GM12878 (cell line): ENCODE results near the gene KNTC1. TPM values are rescaled to one million over a fixed set of nuclear protein-coding genes. Genes with fewer than 3 reads are reported as not detected.

ENCODE experiments used
- ATAC-seq: fragments of 200-7000 bp; cut with Tn5 transposase; 3 replicates; pipeline ENCODE4 v1.9.1; 2020; ENCODE audit warnings: mild to moderate bottlenecking, moderate library complexity
- BruUV-seq: library from RNA; stranded (reverse); fragments of 400-500 nt; replicated peaks from 2 replicates; lab custom pipeline; 2021; lab: Mats Ljungman, UMichigan
- CTCF ChIA-PET: fragments of 300-600 bp; sonication (Branson Sonifier 250); formaldehyde crosslinking; extraction: SDS; loops from one replicate; lab custom pipeline; 2021; ENCODE audit warnings: inconsistent platforms; lab: Yijun Ruan, JAX
- POLR2A ChIA-PET: fragments of 350-600 bp; formaldehyde crosslinking; extraction: SDS; loops from one replicate; lab custom pipeline; 2021; ENCODE audit warnings: inconsistent platforms; lab: Charles Lee
- RAD21 ChIA-PET: fragments of 300-600 bp; sonication (Branson Sonifier 250); formaldehyde crosslinking; loops from one replicate; lab custom pipeline; 2023; ENCODE audit warnings: antibody characterized with exemption; ENCODE audit not compliant: unreplicated experiment; lab: Charles Lee
- SMC1A ChIA-PET: fragments of 300-600 bp; sonication (Branson Sonifier 250); formaldehyde crosslinking; loops from one replicate; lab custom pipeline; 2023; ENCODE audit not compliant: unreplicated experiment, uncharacterized antibody; lab: Charles Lee
- DNase-seq: peaks from one replicate; pipeline ENCODE4 v3.0.0-alpha.2; 2011; ENCODE audit warnings: low read depth, low spot score
- FAIRE-seq: peaks from 3 replicates; lab custom pipeline; 2011; peaks lifted over from hg19 to GRCh38; lab: Jason Lieb, UNC
- H2AFZ ChIP-seq: 2 replicates; pipeline ENCODE4 v1.6.0; 2011; ENCODE audit warnings: low read depth, low read length, control low read depth; ENCODE audit not compliant: control insufficient read depth
- H3K27ac ChIP-seq: 2 replicates; pipeline ENCODE4 v1.5.1; 2011; ENCODE audit warnings: control low read depth; ENCODE audit not compliant: control insufficient read depth, insufficient read depth
- H3K27me3 ChIP-seq, 2 experiments: replicated peaks in 1 of 2; 2 replicates each; pipeline versions ENCODE4 v1.6.0 to v1.6.1; 2011; ENCODE audit warnings: low read length in 1 of 2; ENCODE audit not compliant: control insufficient read depth in 2 of 2, insufficient read depth in 2 of 2
- H3K36me3 ChIP-seq, 2 experiments: 2 replicates each; pipeline ENCODE4 v1.5.1; 2011; ENCODE audit warnings: low read length in 1 of 2; ENCODE audit not compliant: control insufficient read depth in 2 of 2, insufficient read depth in 2 of 2
- H3K4me1 ChIP-seq: 2 replicates; pipeline ENCODE4 v1.6.1; 2011; ENCODE audit warnings: mild to moderate bottlenecking, low read length, moderate library complexity, mixed read lengths; ENCODE audit not compliant: control insufficient read depth, insufficient read depth
- H3K4me2 ChIP-seq: 2 replicates; pipeline ENCODE4 v1.6.0; 2011; ENCODE audit warnings: control low read depth; ENCODE audit not compliant: control insufficient read depth, insufficient read depth
- H3K4me3 ChIP-seq: fragments of 200-600 bp; sonication (generic); 2 replicates; pipeline ENCODE4 v1.5.1; 2016
- H3K79me2 ChIP-seq: 2 replicates; pipeline ENCODE4 v1.6.0; 2011; ENCODE audit warnings: low read length; ENCODE audit not compliant: control insufficient read depth, insufficient read depth
- H3K9ac ChIP-seq: 2 replicates; pipeline ENCODE4 v1.8.0; 2011; ENCODE audit warnings: low read length, control low read depth, mixed read lengths; ENCODE audit not compliant: control insufficient read depth, insufficient read depth
- H3K9me3 ChIP-seq: replicated peaks from 3 replicates; pipeline ENCODE4 v1.5.1; 2011; ENCODE audit warnings: mild to moderate bottlenecking, low read length; ENCODE audit not compliant: control insufficient read depth, insufficient read depth
- H4K20me1 ChIP-seq: 2 replicates; pipeline ENCODE4 v1.6.0; 2011; ENCODE audit not compliant: control insufficient read depth, insufficient read depth
- ASH2L ChIP-seq: fragments of 300-600, 200-600 bp; sonication (generic); IDR thresholded peaks from 2 replicates; pipeline ENCODE4 v1.6.1; 2017; ENCODE audit warnings: low read depth, mild to moderate bottlenecking, borderline replicate concordance
- HCFC1 ChIP-seq: fragments of 150-350 bp; IDR thresholded peaks from 2 replicates; pipeline ENCODE4 v1.6.1; 2014; ENCODE audit warnings: low read length
- NFIC ChIP-seq: IDR thresholded peaks from 2 replicates; pipeline ENCODE4 v1.6.1; 2012; ENCODE audit warnings: low read depth, mild to moderate bottlenecking, inconsistent platforms, low read length, moderate library complexity
- NFXL1 ChIP-seq: fragments of 450-650 bp; IDR thresholded peaks from 2 replicates; pipeline ENCODE4 v1.6.1; 2017; ENCODE audit warnings: antibody characterized with exemption, mild to moderate bottlenecking, borderline replicate concordance
- NFYB ChIP-seq: IDR thresholded peaks from 2 replicates; pipeline ENCODE4 v1.6.1; 2011; ENCODE audit warnings: low read depth, mild to moderate bottlenecking, low read length, improper control_type of control experiment, moderate library complexity; ENCODE audit not compliant: insufficient read depth
- NR2C2 ChIP-seq: IDR thresholded peaks from 2 replicates; pipeline ENCODE4 v1.6.1; 2011; ENCODE audit warnings: borderline replicate concordance, low read depth; ENCODE audit not compliant: control insufficient read depth, insufficient read length
- SIN3A ChIP-seq: IDR thresholded peaks from 2 replicates; pipeline ENCODE4 v1.6.1; 2012; ENCODE audit warnings: low read depth, low read length, improper control_type of control experiment
- SPI1 ChIP-seq: IDR thresholded peaks from 2 replicates; pipeline ENCODE4 v1.6.1; 2011; ENCODE audit warnings: low read depth, mild to moderate bottlenecking, low read length, moderate library complexity, borderline replicate concordance; ENCODE audit not compliant: insufficient read depth
- SREBF1 ChIP-seq: IDR thresholded peaks from 2 replicates; pipeline ENCODE4 v1.6.1; 2012; ENCODE audit warnings: mild to moderate bottlenecking, low read length
- TCF7 ChIP-seq: IDR thresholded peaks from 2 replicates; pipeline ENCODE4 v1.6.1; 2014; ENCODE audit warnings: antibody characterized with exemption, borderline replicate concordance
- YBX1 ChIP-seq: fragments of 450-650 bp; IDR thresholded peaks from 2 replicates; pipeline ENCODE4 v1.6.1; 2016; ENCODE audit warnings: antibody characterized with exemption
- YY1 ChIP-seq: IDR thresholded peaks from 2 replicates; pipeline ENCODE4 v1.6.1; 2011; ENCODE audit warnings: low read depth, mild to moderate bottlenecking, low read length
- WGBS: methylation state at CpG from one replicate; pipeline ENCODE4 v1.1.6; 2016; ENCODE audit warnings: low lambda C conversion rate; ENCODE audit not compliant: insufficient replicate concordance, insufficient coverage; ENCODE audit errors: missing lambda C conversion rate; 5-methylcytosine and 5-hydroxymethylcytosine counted together
- in situ Hi-C: fragments of 300-500 bp; cut with MboI; formaldehyde crosslinking; loops from 9 replicates; pipeline ENCODE4 v1.14.3; 2018; ENCODE audit warnings: mixed read lengths
- intact Hi-C: fragments of 100-400 bp; cut with micrococcal nuclease; formaldehyde crosslinking; loops from one replicate; pipeline ENCODE4 v1.14.2; 2022; ENCODE audit not compliant: unreplicated experiment
- polyA plus RNA-seq, 11 experiments: library from polyadenylated mRNA; depleted of rRNA in 4 of 11; unstranded in 6 of 11; stranded (reverse) in 5 of 11; fragments of >200 nt; fragmentation: Nextera tagmentation in 4 of 11; fragmentation: Illumina TruSeq in 1 of 11; extraction: Ambion mirVana in 4 of 11; extraction: Trizol in 1 of 11; gene quantifications; 1 replicate in 1 of 11; 2 replicates in 10 of 11; pipeline versions ENCODE4 v1.2.1 to v1.2.3, GENCODE V29; 2011 to 2016; ENCODE audit warnings: inconsistent platforms in 2 of 11, missing spikeins in 2 of 11, low read depth in 1 of 11
- total RNA-seq, 4 experiments: library from RNA; depleted of rRNA in 3 of 4; stranded (reverse); fragments of >200 nt in 3 of 4; fragmentation: Illumina TruSeq in 1 of 4; extraction: Trizol in 1 of 4; gene quantifications; 2 replicates each; pipeline versions ENCODE4 v1.2.1 to v1.2.3, GENCODE V29; 2013 to 2021
- TF ChIP-seq, protein P1 (sequence below): fragments of 450-650 bp; IDR thresholded peaks from 2 replicates; pipeline ENCODE4 v1.6.1; 2016; ENCODE audit warnings: mild to moderate bottlenecking
- TF ChIP-seq, protein P2 (sequence below): fragments of 450-650 bp; IDR thresholded peaks from 2 replicates; pipeline ENCODE4 v1.6.1; 2016; ENCODE audit warnings: mild to moderate bottlenecking, moderate library complexity, borderline replicate concordance
- TF ChIP-seq, protein P3 (sequence below): fragments of 450-650 bp; formaldehyde crosslinking; IDR thresholded peaks from 2 replicates; pipeline ENCODE4 v1.4.0; 2022; ENCODE audit warnings: mild to moderate bottlenecking, moderate library complexity

KNTC1 gene
- total and polyA plus RNA-seq, 10 of the 15 experiments (the other 5 are each of a cell fraction or from before 2014, with no cell fraction given) = 37.2 to 118 (median 76.3) TPM

DNA sequence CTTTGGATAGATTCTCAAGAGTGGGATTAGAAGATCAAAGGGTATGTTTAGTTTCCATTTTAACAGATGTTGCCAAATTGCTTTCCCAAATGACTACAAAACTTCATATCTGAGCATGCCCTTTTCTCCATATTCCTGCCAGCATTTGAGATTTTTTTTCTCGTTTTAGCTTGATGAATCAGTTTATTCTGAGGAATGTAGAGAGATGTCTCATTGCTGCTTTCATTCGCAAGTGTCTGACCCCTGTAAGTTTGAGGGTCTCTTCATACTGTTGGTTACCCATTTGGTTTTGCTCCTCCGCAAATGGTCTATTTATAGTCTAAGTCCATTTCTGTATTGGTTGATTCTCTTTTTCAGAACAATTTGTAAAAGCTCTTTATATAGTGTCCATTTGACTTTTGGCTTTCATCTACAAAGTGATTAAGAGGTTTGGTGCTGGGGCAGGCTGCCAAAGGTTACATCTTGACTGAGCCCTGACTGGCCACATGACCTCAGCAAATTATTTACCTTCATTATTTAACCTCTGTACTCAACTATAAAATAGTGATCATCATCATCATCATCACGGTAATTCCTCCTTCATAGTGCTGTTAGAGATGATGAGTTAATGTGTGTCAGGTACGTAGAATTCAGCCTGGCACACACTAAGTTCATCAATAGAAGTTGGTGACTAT lies 142.5 kb downstream of the KNTC1 start:
- 45% methylated on average over 5 of the region's 5 CpGs for WGBS
- H3K4me1 ChIP-seq = no peaks in the 10 kb centered on the region
- H3K9ac ChIP-seq = no peak overlapping the region
- H3K9me3 ChIP-seq = no peaks in the 10 kb centered on the region
- TF ChIP-seq, protein P1, sequence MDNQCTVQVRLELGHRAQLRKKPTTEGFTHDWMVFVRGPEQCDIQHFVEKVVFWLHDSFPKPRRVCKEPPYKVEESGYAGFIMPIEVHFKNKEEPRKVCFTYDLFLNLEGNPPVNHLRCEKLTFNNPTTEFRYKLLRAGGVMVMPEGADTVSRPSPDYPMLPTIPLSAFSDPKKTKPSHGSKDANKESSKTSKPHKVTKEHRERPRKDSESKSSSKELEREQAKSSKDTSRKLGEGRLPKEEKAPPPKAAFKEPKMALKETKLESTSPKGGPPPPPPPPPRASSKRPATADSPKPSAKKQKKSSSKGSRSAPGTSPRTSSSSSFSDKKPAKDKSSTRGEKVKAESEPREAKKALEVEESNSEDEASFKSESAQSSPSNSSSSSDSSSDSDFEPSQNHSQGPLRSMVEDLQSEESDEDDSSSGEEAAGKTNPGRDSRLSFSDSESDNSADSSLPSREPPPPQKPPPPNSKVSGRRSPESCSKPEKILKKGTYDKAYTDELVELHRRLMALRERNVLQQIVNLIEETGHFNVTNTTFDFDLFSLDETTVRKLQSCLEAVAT = no peak
- TF ChIP-seq, protein P2, sequence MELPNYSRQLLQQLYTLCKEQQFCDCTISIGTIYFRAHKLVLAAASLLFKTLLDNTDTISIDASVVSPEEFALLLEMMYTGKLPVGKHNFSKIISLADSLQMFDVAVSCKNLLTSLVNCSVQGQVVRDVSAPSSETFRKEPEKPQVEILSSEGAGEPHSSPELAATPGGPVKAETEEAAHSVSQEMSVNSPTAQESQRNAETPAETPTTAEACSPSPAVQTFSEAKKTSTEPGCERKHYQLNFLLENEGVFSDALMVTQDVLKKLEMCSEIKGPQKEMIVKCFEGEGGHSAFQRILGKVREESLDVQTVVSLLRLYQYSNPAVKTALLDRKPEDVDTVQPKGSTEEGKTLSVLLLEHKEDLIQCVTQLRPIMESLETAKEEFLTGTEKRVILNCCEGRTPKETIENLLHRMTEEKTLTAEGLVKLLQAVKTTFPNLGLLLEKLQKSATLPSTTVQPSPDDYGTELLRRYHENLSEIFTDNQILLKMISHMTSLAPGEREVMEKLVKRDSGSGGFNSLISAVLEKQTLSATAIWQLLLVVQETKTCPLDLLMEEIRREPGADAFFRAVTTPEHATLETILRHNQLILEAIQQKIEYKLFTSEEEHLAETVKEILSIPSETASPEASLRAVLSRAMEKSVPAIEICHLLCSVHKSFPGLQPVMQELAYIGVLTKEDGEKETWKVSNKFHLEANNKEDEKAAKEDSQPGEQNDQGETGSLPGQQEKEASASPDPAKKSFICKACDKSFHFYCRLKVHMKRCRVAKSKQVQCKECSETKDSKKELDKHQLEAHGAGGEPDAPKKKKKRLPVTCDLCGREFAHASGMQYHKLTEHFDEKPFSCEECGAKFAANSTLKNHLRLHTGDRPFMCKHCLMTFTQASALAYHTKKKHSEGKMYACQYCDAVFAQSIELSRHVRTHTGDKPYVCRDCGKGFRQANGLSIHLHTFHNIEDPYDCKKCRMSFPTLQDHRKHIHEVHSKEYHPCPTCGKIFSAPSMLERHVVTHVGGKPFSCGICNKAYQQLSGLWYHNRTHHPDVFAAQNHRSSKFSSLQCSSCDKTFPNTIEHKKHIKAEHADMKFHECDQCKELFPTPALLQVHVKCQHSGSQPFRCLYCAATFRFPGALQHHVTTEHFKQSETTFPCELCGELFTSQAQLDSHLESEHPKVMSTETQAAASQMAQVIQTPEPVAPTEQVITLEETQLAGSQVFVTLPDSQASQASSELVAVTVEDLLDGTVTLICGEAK = no peak
- TF ChIP-seq, protein P3, sequence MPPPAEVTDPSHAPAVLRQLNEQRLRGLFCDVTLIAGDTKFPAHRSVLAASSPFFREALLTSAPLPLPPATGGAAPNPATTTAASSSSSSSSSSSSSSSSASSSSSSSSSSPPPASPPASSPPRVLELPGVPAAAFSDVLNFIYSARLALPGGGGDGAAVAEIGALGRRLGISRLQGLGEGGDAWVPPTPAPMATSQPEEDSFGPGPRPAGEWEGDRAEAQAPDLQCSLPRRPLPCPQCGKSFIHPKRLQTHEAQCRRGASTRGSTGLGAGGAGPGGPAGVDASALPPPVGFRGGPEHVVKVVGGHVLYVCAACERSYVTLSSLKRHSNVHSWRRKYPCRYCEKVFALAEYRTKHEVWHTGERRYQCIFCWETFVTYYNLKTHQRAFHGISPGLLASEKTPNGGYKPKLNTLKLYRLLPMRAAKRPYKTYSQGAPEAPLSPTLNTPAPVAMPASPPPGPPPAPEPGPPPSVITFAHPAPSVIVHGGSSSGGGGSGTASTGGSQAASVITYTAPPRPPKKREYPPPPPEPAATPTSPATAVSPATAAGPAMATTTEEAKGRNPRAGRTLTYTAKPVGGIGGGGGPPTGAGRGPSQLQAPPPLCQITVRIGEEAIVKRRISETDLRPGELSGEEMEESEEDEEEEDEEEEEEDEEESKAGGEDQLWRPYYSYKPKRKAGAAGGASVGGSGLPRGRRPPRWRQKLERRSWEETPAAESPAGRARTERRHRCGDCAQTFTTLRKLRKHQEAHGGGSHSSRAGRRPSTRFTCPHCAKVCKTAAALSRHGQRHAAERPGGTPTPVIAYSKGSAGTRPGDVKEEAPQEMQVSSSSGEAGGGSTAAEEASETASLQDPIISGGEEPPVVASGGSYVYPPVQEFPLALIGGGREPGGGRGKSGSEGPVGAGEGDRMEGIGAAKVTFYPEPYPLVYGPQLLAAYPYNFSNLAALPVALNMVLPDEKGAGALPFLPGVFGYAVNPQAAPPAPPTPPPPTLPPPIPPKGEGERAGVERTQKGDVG (CRISPR knock-in tag) = no peak
- TF ChIP-seq HCFC1 (no peak), SREBF1 (no peak), TCF7 (no peak), ASH2L (no peak), YBX1 (no peak), NR2C2 (no peak), NFIC (no peak), NFYB (no peak), SPI1 (no peak), YY1 (no peak), SIN3A (no peak), NFXL1 (no peak)
- H3K36me3 ChIP-seq = no peaks in the 10 kb centered on the region
- ATAC-seq (no peak), FAIRE-seq (no peak), DNase-seq (no peak)
- no peaks in the 10 kb centered on the region for H3K79me2 ChIP-seq
- no peak overlapping the region for H3K4me2 ChIP-seq
- no peak overlapping the region for H3K4me3 ChIP-seq
- H3K27me3 ChIP-seq = no peaks in the 10 kb centered on the region
- intact Hi-C loops (no loop called here), in situ Hi-C loops (no loop called here)
- H2AFZ ChIP-seq = no peak overlapping the region
- SMC1A ChIA-PET = interaction anchor here (0.7 to 1.3 kb wide), 2 partner anchors 11 to 739 kb away, joined by 3 read pairs; no protein-coding TSS in a partner anchor
- no peak overlapping the region for H3K27ac ChIP-seq
- no peaks in the 10 kb centered on the region for H4K20me1 ChIP-seq
- RAD21 ChIA-PET = interaction anchor here (0.6 kb wide), 1 partner anchor 57 kb away, joined by 3 read pairs; no protein-coding TSS in a partner anchor
- POLR2A ChIA-PET = no interaction called here
- no TSS peak for BruUV-seq
- CTCF ChIA-PET = interaction anchor here (0.6 kb wide), 1 partner anchor 41 kb away, joined by 5 read pairs; no protein-coding TSS in a partner anchor
